Measurements from ENCODE around the gene MMP3.
"Not testable (repeated sequence)": the region's sequence is repeated elsewhere in the genome, so short reads cannot be mapped to it uniquely, and the experiment has no call there.

MMP3 gene

GRCh38 chr11:102874852-102875251 lies 31.4 kb upstream of the MMP3 start, which contains the start of gene MMP12:
MMP12 (minus strand) TSS chr11:102874982; CDS start chr11:102874937, 45 bp downstream.
- Histone ChIP-seq H3K27ac (ENCODE audit: insufficient read depth in 1 of 2, low read depth in 1 of 2, low read length in 2 of 2, poor library complexity in 1 of 2, severe bottlenecking in 2 of 2) (no peak within 1 kb of the TSS), H3K4me1 (ENCODE audit: control extremely low read depth in 1 of 4, control insufficient read depth in 4 of 4, insufficient read depth in 4 of 4, low read length in 3 of 4) (no peaks in the 10 kb centered on the region), H3K27me3 (replicated peaks in 2 of 5; ENCODE audit: control insufficient read depth in 4 of 5, insufficient read depth in 5 of 5, low read length in 4 of 5) (peaks cover 0 to 12% (median 1%) of the 10 kb centered on the region in 5 experiments), H3K36me3 (ENCODE audit: control insufficient read depth in 4 of 4, insufficient read depth in 4 of 4, low read length in 3 of 4) (no peaks in the 10 kb centered on the region), H3K4me3 (ENCODE audit: control insufficient read depth in 1 of 7, extremely low read depth in 1 of 7, insufficient read depth in 4 of 7, low read depth in 2 of 7, low read length in 6 of 7) (no peak within 1 kb of the TSS), H3K9me3 (ENCODE audit: control extremely low read depth in 1 of 5, control insufficient read depth in 4 of 5, insufficient read depth in 2 of 5, low read depth in 1 of 5, low read length in 4 of 5) (no peaks in the 10 kb centered on the region)
- DNase-seq: no peak
- 96% methylated on average over 2 of the region's 4 CpGs for WGBS (ENCODE audit: insufficient coverage)
- CTCF ChIA-PET: no interaction called here
- POLR2A ChIA-PET: no interaction called here

GRCh38 chr11:102869354-102869964 lies 26.1 kb upstream of the MMP3 start:
- H3K4me1 ChIP-seq (ENCODE audit: control extremely low read depth in 1 of 4, control insufficient read depth in 4 of 4, insufficient read depth in 4 of 4, low read length in 3 of 4); CTCF ChIA-PET; H3K9me3 ChIP-seq (ENCODE audit: control extremely low read depth in 1 of 5, control insufficient read depth in 4 of 5, insufficient read depth in 2 of 5, low read depth in 1 of 5, low read length in 4 of 5); H3K27ac ChIP-seq (ENCODE audit: insufficient read depth in 1 of 2, low read depth in 1 of 2, low read length in 2 of 2, poor library complexity in 1 of 2, severe bottlenecking in 2 of 2); H3K4me3 ChIP-seq (ENCODE audit: control insufficient read depth in 1 of 7, extremely low read depth in 1 of 7, insufficient read depth in 4 of 7, low read depth in 2 of 7, low read length in 6 of 7); H3K36me3 ChIP-seq (ENCODE audit: control insufficient read depth in 4 of 4, insufficient read depth in 4 of 4, low read length in 3 of 4); POLR2A ChIA-PET; DNase-seq: not testable (repeated sequence)
- WGBS (ENCODE audit: insufficient coverage): 100% methylated on average over 4 of the region's 8 CpGs
- peaks cover 0 to 12% (median 1%) of the 10 kb centered on the region in 5 experiments for H3K27me3 ChIP-seq (replicated peaks in 2 of 5; ENCODE audit: control insufficient read depth in 4 of 5, insufficient read depth in 5 of 5, low read length in 4 of 5)

DNA sequence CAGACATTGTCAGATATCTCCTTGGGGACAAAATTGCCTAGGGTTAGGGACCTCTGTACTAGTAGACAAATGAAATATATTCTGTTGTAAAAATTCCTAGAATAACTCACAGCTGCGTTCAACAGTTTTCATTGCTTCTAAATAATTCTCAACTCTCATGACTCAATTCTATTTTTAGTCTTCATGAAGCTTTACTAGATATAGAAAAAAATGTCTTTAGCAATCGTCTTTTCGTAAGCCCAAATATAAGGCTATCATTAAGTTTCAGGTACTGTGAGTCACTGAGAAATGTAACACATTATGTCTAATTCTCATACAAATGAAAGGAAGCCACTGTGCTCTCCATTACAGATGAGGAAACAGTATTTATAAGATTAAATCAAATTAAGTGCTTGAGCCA lies 24.9 kb upstream of the MMP3 start:
- no peak overlapping the region for H3K27ac ChIP-seq (ENCODE audit: insufficient read depth in 1 of 2, low read depth in 1 of 2, low read length in 2 of 2, poor library complexity in 1 of 2, severe bottlenecking in 2 of 2)
- ChIA-PET POLR2A (no interaction called here), CTCF (no interaction called here)
- no peaks in the 10 kb centered on the region for H3K36me3 ChIP-seq (ENCODE audit: control insufficient read depth in 4 of 4, insufficient read depth in 4 of 4, low read length in 3 of 4)
- H3K4me1 ChIP-seq (ENCODE audit: control extremely low read depth in 1 of 4, control insufficient read depth in 4 of 4, insufficient read depth in 4 of 4, low read length in 3 of 4): no peaks in the 10 kb centered on the region
- DNase-seq: no peak
- 80% methylated on average over 1 of the region's 3 CpGs for WGBS (ENCODE audit: insufficient coverage)
- H3K9me3 ChIP-seq (ENCODE audit: control extremely low read depth in 1 of 5, control insufficient read depth in 4 of 5, insufficient read depth in 2 of 5, low read depth in 1 of 5, low read length in 4 of 5): no peaks in the 10 kb centered on the region
- no peak overlapping the region for H3K4me3 ChIP-seq (ENCODE audit: control insufficient read depth in 1 of 7, extremely low read depth in 1 of 7, insufficient read depth in 4 of 7, low read depth in 2 of 7, low read length in 6 of 7)
- peaks cover 0 to 14% (median 1%) of the 10 kb centered on the region in 5 experiments for H3K27me3 ChIP-seq (replicated peaks in 2 of 5; ENCODE audit: control insufficient read depth in 4 of 5, insufficient read depth in 5 of 5, low read length in 4 of 5)

- ChIA-PET CTCF (interaction anchor here (0.6 kb wide), 1 partner anchor 199 kb away, joined by 4 read pairs; no protein-coding TSS in a partner anchor), POLR2A (no interaction called here)
- Histone ChIP-seq H3K9me3 (ENCODE audit: control extremely low read depth in 1 of 5, control insufficient read depth in 4 of 5, insufficient read depth in 2 of 5, low read depth in 1 of 5, low read length in 4 of 5) (no peaks in the 10 kb centered on the region), H3K36me3 (ENCODE audit: control insufficient read depth in 4 of 4, insufficient read depth in 4 of 4, low read length in 3 of 4) (no peaks in the 10 kb centered on the region), H3K4me3 (ENCODE audit: control insufficient read depth in 1 of 7, extremely low read depth in 1 of 7, insufficient read depth in 4 of 7, low read depth in 2 of 7, low read length in 6 of 7) (no peak overlapping the region), H3K4me1 (ENCODE audit: control extremely low read depth in 1 of 4, control insufficient read depth in 4 of 4, insufficient read depth in 4 of 4, low read length in 3 of 4) (no peaks in the 10 kb centered on the region), H3K27me3 (replicated peaks in 2 of 5; ENCODE audit: control insufficient read depth in 4 of 5, insufficient read depth in 5 of 5, low read length in 4 of 5) (peaks cover 0 to 12% (median 0%) of the 10 kb centered on the region in 5 experiments), H3K27ac (ENCODE audit: insufficient read depth in 1 of 2, low read depth in 1 of 2, low read length in 2 of 2, poor library complexity in 1 of 2, severe bottlenecking in 2 of 2) (no peak overlapping the region)
- no peak for DNase-seq
- no CpG with 5 or more reads among the region's 1 CpG for WGBS (ENCODE audit: insufficient coverage)
Measured at GRCh38 chr11:102864724-102865123, 21.3 kb upstream of the MMP3 start.

DNA sequence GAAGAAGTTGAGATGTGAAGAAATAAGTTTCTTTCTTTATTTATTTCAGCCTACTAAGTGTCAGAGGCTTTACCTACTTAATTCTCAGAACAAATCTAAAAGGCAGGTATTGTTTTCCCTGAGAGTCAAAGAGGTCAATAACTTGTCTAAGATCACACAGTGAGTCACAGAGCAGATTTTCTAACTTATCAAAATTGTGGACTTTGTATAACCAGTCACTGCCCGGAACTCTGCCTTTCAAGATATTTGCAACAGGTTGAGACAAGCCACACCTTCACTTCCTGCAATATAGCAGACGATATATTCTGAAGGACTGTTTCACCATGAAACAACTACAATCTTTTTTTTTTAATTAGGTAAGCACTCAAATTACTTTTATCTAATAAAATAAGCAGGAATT lies 10.5 kb upstream of the MMP3 start:
- Histone ChIP-seq H3K4me1 (ENCODE audit: control extremely low read depth in 1 of 4, control insufficient read depth in 4 of 4, insufficient read depth in 4 of 4, low read length in 3 of 4) (no peaks in the 10 kb centered on the region), H3K27me3 (replicated peaks in 2 of 5; ENCODE audit: control insufficient read depth in 4 of 5, insufficient read depth in 5 of 5, low read length in 4 of 5) (peaks cover 0 to 9% (median 4%) of the 10 kb centered on the region in 5 experiments), H3K27ac (ENCODE audit: insufficient read depth in 1 of 2, low read depth in 1 of 2, low read length in 2 of 2, poor library complexity in 1 of 2, severe bottlenecking in 2 of 2) (no peak overlapping the region), H3K36me3 (ENCODE audit: control insufficient read depth in 4 of 4, insufficient read depth in 4 of 4, low read length in 3 of 4) (no peaks in the 10 kb centered on the region), H3K4me3 (ENCODE audit: control insufficient read depth in 1 of 7, extremely low read depth in 1 of 7, insufficient read depth in 4 of 7, low read depth in 2 of 7, low read length in 6 of 7) (no peak overlapping the region), H3K9me3 (ENCODE audit: control extremely low read depth in 1 of 5, control insufficient read depth in 4 of 5, insufficient read depth in 2 of 5, low read depth in 1 of 5, low read length in 4 of 5) (no peaks in the 10 kb centered on the region)
- POLR2A ChIA-PET: no interaction called here
- DNase-seq: no peak
- 100% methylated on average over 1 of the region's 2 CpGs for WGBS (ENCODE audit: insufficient coverage)
- CTCF ChIA-PET: no interaction called here

- Histone ChIP-seq H3K36me3 (ENCODE audit: control insufficient read depth in 4 of 4, insufficient read depth in 4 of 4, low read length in 3 of 4) (no peaks in the 10 kb centered on the region), H3K27ac (ENCODE audit: insufficient read depth in 1 of 2, low read depth in 1 of 2, low read length in 2 of 2, poor library complexity in 1 of 2, severe bottlenecking in 2 of 2) (no peak overlapping the region), H3K9me3 (ENCODE audit: control extremely low read depth in 1 of 5, control insufficient read depth in 4 of 5, insufficient read depth in 2 of 5, low read depth in 1 of 5, low read length in 4 of 5) (no peaks in the 10 kb centered on the region), H3K4me3 (ENCODE audit: control insufficient read depth in 1 of 7, extremely low read depth in 1 of 7, insufficient read depth in 4 of 7, low read depth in 2 of 7, low read length in 6 of 7) (no peak overlapping the region), H3K27me3 (replicated peaks in 2 of 5; ENCODE audit: control insufficient read depth in 4 of 5, insufficient read depth in 5 of 5, low read length in 4 of 5) (peaks cover 0 to 12% (median 4%) of the 10 kb centered on the region in 5 experiments), H3K4me1 (ENCODE audit: control extremely low read depth in 1 of 4, control insufficient read depth in 4 of 4, insufficient read depth in 4 of 4, low read length in 3 of 4) (no peaks in the 10 kb centered on the region)
- ChIA-PET POLR2A (no interaction called here), CTCF (no interaction called here)
- DNase-seq: no peak
- WGBS (ENCODE audit: insufficient coverage): 100% methylated on average over 2 of the region's 3 CpGs
Measured at GRCh38 chr11:102853055-102853454, 9.6 kb upstream of the MMP3 start.

- POLR2A ChIA-PET: no interaction called here
- Histone ChIP-seq H3K4me1 (ENCODE audit: control extremely low read depth in 1 of 4, control insufficient read depth in 4 of 4, insufficient read depth in 4 of 4, low read length in 3 of 4) (no peaks in the 10 kb centered on the region), H3K9me3 (ENCODE audit: control extremely low read depth in 1 of 5, control insufficient read depth in 4 of 5, insufficient read depth in 2 of 5, low read depth in 1 of 5, low read length in 4 of 5) (no peaks in the 10 kb centered on the region), H3K36me3 (ENCODE audit: control insufficient read depth in 4 of 4, insufficient read depth in 4 of 4, low read length in 3 of 4) (no peaks in the 10 kb centered on the region), H3K4me3 (ENCODE audit: control insufficient read depth in 1 of 7, extremely low read depth in 1 of 7, insufficient read depth in 4 of 7, low read depth in 2 of 7, low read length in 6 of 7) (no peak overlapping the region), H3K27ac (ENCODE audit: insufficient read depth in 1 of 2, low read depth in 1 of 2, low read length in 2 of 2, poor library complexity in 1 of 2, severe bottlenecking in 2 of 2) (no peak overlapping the region), H3K27me3 (replicated peaks in 2 of 5; ENCODE audit: control insufficient read depth in 4 of 5, insufficient read depth in 5 of 5, low read length in 4 of 5) (peaks cover 0 to 11% (median 4%) of the 10 kb centered on the region in 5 experiments)
- no peak for DNase-seq
- WGBS (ENCODE audit: insufficient coverage): 100% methylated on average over 2 of the region's 7 CpGs
- CTCF ChIA-PET: no interaction called here
Measured at GRCh38 chr11:102850973-102851745, 7.8 kb upstream of the MMP3 start.

Data from common myeloid progenitor, CD34-positive (primary cell).